Neural cell (in vitro differentiated cells): ENCODE measurements around the gene TTC34. TPM values are rescaled to one million over a fixed set of nuclear protein-coding genes. Genes with fewer than 3 reads are reported as not detected.

ENCODE experiments used
- H2AFZ ChIP-seq: fragments of 200-600, 300-800 bp; sonication (generic), shearing (Covaris generic); 2 replicates; pipeline ENCODE4 v1.6.0; 2014; ENCODE audit warnings: low read depth, mild to moderate bottlenecking, antibody characterized with exemption, low read length, moderate library complexity
- H3F3A ChIP-seq: fragments of 200-600 bp; shearing (Covaris generic); 2 replicates; pipeline ENCODE4 v1.6.1; 2016; ENCODE audit warnings: mild to moderate bottlenecking, moderate library complexity, mixed read lengths, antibody characterized with exemption, low read length; ENCODE audit not compliant: insufficient read depth, poor library complexity, severe bottlenecking
- H3K27ac ChIP-seq: fragments of 200-600, 300-800 bp; sonication (generic), shearing (Covaris generic); 2 replicates; pipeline ENCODE4 v1.5.1; 2014; ENCODE audit warnings: mild to moderate bottlenecking, low read length, moderate library complexity
- H3K27me3 ChIP-seq: fragments of 300-800, 200-600 bp; sonication (generic), shearing (Covaris generic); 2 replicates; pipeline ENCODE4 v1.6.0; 2014; ENCODE audit warnings: mild to moderate bottlenecking, low read depth, low read length, moderate library complexity; ENCODE audit not compliant: insufficient read depth
- H3K36me3 ChIP-seq: fragments of 300-800, 200-600 bp; sonication (generic), shearing (Covaris generic); 2 replicates; pipeline ENCODE4 v1.5.1; 2014; ENCODE audit warnings: mild to moderate bottlenecking, antibody characterized with exemption, low read length, moderate library complexity; ENCODE audit not compliant: insufficient read depth
- H3K4me2 ChIP-seq: fragments of 300-800, 200-600 bp; sonication (generic), shearing (Covaris generic); 2 replicates; pipeline ENCODE4 v1.6.0; 2014; ENCODE audit warnings: mild to moderate bottlenecking, low read length
- H3K4me3 ChIP-seq: fragments of 300-800, 200-600 bp; sonication (generic), shearing (Covaris generic); 2 replicates; pipeline ENCODE4 v1.5.1; 2014; ENCODE audit warnings: mild to moderate bottlenecking, low read length, moderate library complexity
- H3K79me2 ChIP-seq: fragments of 200-600 bp; shearing (Covaris generic); replicated peaks from 2 replicates; pipeline ENCODE4 v1.6.0; 2014; ENCODE audit warnings: mild to moderate bottlenecking, low read length, moderate library complexity; ENCODE audit not compliant: insufficient read depth
- H3K9ac ChIP-seq: fragments of 300-800, 200-600 bp; sonication (generic), shearing (Covaris generic); 2 replicates; pipeline ENCODE4 v1.6.1; 2016; ENCODE audit warnings: mild to moderate bottlenecking, low read length, mixed read lengths
- H3K9me2 ChIP-seq: fragments of 200-600 bp; shearing (Covaris generic); 2 replicates; pipeline ENCODE4 v1.6.1; 2016; ENCODE audit warnings: mild to moderate bottlenecking, low read length, mixed read lengths; ENCODE audit not compliant: insufficient read depth
- H3K9me3 ChIP-seq: fragments of 200-600, 300-800 bp; sonication (generic), shearing (Covaris generic); 2 replicates; pipeline ENCODE4 v1.6.1; 2016; ENCODE audit warnings: mild to moderate bottlenecking, mixed run types, low read length, moderate library complexity, mixed read lengths
- H4K20me1 ChIP-seq: fragments of 200-600 bp; shearing (Covaris generic); 2 replicates; pipeline ENCODE4 v1.6.1; 2016; ENCODE audit warnings: mild to moderate bottlenecking, mixed run types; ENCODE audit not compliant: insufficient read depth
- EP300 ChIP-seq: fragments of 450-650 bp; conservative IDR thresholded peaks from 2 replicates; pipeline ENCODE4 v1.6.1; 2014; ENCODE audit warnings: antibody characterized with exemption, mild to moderate bottlenecking, moderate library complexity; ENCODE audit not compliant: poor library complexity, severe bottlenecking
- EZH2 ChIP-seq: fragments of 200-600, 300-800 bp; shearing (Covaris generic), sonication (generic); IDR thresholded peaks from 2 replicates; pipeline ENCODE4 v1.6.1; 2014; ENCODE audit warnings: antibody characterized with exemption, low read length, borderline replicate concordance, mild to moderate bottlenecking; ENCODE audit not compliant: insufficient read depth, poor library complexity, severe bottlenecking
- MXI1 ChIP-seq: fragments of 450-650 bp; conservative IDR thresholded peaks from 2 replicates; pipeline ENCODE4 v1.6.1; 2014; ENCODE audit warnings: antibody characterized with exemption, mild to moderate bottlenecking; ENCODE audit not compliant: poor library complexity, severe bottlenecking
- POLR2AphosphoS5 ChIP-seq: IDR thresholded peaks from 2 replicates; pipeline ENCODE4 v1.6.1; 2012
- RAD21 ChIP-seq: fragments of 450-650 bp; conservative IDR thresholded peaks from 2 replicates; pipeline ENCODE4 v1.6.1; 2014; ENCODE audit warnings: antibody characterized with exemption, mild to moderate bottlenecking, moderate library complexity
- SMC3 ChIP-seq: fragments of 450-650 bp; conservative IDR thresholded peaks from 2 replicates; pipeline ENCODE4 v1.6.1; 2014; ENCODE audit warnings: antibody characterized with exemption, mild to moderate bottlenecking, moderate library complexity; ENCODE audit not compliant: poor library complexity
- TAF1 ChIP-seq: IDR thresholded peaks from 2 replicates; pipeline ENCODE4 v1.6.1; 2012; ENCODE audit warnings: low read depth
- polyA plus RNA-seq: library from polyadenylated mRNA; depleted of rRNA; stranded (reverse); fragments of >200 nt; gene quantifications from 2 replicates; pipeline ENCODE4 v1.2.3, GENCODE V29; 2014
- TF ChIP-seq, protein P1 (sequence below): IDR thresholded peaks from 2 replicates; pipeline ENCODE4 v1.6.1; 2012; ENCODE audit warnings: borderline replicate concordance
- TF ChIP-seq, protein P2 (sequence below): fragments of 450-650 bp; IDR thresholded peaks from 2 replicates; pipeline ENCODE4 v1.5.1; 2014; ENCODE audit warnings: antibody characterized with exemption, mild to moderate bottlenecking, moderate library complexity; ENCODE audit not compliant: poor library complexity, severe bottlenecking

The TTC34 gene
- polyA plus RNA-seq, 1 donor from 2014 or later: 0.05 TPM

DNA sequence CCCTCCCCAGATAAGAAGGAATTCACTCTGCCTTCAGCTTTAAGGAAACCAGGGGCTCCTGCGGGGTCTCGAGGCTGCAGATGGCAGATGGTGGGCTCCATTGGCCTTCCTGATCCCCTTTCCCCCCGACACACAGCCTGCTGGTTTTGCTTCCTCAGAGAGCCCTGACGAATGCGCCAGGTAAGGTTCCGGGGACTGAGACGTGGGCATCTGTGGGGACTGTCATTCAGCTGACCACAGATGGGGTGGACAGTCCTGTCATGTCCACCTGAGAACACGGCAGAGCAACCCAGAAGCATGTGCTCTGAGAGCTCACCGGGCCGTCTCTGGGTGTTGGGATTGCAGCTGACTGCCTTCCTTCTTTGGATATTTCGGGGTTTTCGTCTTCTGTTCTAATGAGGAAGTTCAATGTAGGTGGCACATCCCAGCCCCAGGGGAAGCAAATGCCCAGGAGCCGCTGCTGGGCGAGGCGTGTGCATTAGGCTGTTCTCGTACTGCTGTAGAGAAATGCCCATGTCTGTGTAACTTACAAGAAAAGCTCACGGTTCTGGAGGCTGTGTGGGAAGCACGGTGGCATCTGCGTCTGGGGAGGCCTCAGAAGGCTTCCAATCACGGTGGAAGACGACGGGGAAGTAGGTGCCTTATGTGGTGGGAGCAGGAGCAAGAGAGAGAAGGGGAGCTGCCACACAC, 22.6 kb upstream of the TTC34 start:
- no peaks in the 10 kb centered on the region for H4K20me1 ChIP-seq
- TF ChIP-seq TAF1 (no peak), EP300 (no peak), RAD21 (no peak), POLR2AphosphoS5 (no peak), EZH2 (no peak), MXI1 (no peak), SMC3 (no peak)
- TF ChIP-seq, protein P1, sequence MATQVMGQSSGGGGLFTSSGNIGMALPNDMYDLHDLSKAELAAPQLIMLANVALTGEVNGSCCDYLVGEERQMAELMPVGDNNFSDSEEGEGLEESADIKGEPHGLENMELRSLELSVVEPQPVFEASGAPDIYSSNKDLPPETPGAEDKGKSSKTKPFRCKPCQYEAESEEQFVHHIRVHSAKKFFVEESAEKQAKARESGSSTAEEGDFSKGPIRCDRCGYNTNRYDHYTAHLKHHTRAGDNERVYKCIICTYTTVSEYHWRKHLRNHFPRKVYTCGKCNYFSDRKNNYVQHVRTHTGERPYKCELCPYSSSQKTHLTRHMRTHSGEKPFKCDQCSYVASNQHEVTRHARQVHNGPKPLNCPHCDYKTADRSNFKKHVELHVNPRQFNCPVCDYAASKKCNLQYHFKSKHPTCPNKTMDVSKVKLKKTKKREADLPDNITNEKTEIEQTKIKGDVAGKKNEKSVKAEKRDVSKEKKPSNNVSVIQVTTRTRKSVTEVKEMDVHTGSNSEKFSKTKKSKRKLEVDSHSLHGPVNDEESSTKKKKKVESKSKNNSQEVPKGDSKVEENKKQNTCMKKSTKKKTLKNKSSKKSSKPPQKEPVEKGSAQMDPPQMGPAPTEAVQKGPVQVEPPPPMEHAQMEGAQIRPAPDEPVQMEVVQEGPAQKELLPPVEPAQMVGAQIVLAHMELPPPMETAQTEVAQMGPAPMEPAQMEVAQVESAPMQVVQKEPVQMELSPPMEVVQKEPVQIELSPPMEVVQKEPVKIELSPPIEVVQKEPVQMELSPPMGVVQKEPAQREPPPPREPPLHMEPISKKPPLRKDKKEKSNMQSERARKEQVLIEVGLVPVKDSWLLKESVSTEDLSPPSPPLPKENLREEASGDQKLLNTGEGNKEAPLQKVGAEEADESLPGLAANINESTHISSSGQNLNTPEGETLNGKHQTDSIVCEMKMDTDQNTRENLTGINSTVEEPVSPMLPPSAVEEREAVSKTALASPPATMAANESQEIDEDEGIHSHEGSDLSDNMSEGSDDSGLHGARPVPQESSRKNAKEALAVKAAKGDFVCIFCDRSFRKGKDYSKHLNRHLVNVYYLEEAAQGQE: no peak
- TF ChIP-seq, protein P2, sequence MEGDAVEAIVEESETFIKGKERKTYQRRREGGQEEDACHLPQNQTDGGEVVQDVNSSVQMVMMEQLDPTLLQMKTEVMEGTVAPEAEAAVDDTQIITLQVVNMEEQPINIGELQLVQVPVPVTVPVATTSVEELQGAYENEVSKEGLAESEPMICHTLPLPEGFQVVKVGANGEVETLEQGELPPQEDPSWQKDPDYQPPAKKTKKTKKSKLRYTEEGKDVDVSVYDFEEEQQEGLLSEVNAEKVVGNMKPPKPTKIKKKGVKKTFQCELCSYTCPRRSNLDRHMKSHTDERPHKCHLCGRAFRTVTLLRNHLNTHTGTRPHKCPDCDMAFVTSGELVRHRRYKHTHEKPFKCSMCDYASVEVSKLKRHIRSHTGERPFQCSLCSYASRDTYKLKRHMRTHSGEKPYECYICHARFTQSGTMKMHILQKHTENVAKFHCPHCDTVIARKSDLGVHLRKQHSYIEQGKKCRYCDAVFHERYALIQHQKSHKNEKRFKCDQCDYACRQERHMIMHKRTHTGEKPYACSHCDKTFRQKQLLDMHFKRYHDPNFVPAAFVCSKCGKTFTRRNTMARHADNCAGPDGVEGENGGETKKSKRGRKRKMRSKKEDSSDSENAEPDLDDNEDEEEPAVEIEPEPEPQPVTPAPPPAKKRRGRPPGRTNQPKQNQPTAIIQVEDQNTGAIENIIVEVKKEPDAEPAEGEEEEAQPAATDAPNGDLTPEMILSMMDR: no peak
- H2AFZ ChIP-seq: no peak overlapping the region

DNA sequence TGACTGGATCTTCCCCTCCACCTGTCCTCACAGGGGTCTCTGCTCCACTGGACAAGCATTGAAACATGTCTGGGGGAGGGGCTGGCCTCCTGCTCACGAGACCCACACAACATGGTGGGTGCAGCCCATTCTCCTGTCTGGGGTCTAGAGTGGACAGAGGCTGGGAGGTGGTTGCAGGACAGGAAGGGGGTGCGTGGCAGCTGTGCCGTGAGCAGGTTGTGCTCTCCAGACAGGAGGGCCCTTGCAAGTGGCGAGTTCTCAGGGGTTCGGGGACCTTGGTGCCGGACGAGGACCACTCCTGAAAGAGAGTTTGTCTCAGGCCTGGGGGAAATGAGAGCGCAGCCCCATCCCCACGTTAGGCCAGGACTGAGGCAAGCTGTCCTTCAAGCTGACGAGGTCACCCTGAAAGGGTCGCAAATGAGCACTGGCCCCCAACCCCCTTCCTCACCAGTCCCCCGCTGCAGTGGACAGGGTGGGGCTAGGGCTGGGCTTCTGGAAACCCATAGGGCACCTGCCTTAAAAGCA, 21.2 kb upstream of the TTC34 start:
- H3K4me2 ChIP-seq: no peak overlapping the region
- no peaks in the 10 kb centered on the region for H3F3A ChIP-seq
- H2AFZ ChIP-seq: no peak overlapping the region
- H4K20me1 ChIP-seq: no peaks in the 10 kb centered on the region
- no peaks in the 10 kb centered on the region for H3K27me3 ChIP-seq
- no peak overlapping the region for H3K4me3 ChIP-seq
- peaks cover 2% of the 10 kb centered on the region for H3K9me3 ChIP-seq
- TF ChIP-seq TAF1 (no peak), POLR2AphosphoS5 (no peak), EP300 (no peak)
- H3K36me3 ChIP-seq: no peaks in the 10 kb centered on the region
- no peak overlapping the region for H3K9ac ChIP-seq
- no peaks in the 10 kb centered on the region for H3K9me2 ChIP-seq
- no peaks in the 10 kb centered on the region for H3K79me2 ChIP-seq
- H3K27ac ChIP-seq: no peak overlapping the region

More for the DNA sequence above, 22.6 kb upstream of the TTC34 start:
- no peaks in the 10 kb centered on the region for H3K36me3 ChIP-seq
- H3K79me2 ChIP-seq: no peaks in the 10 kb centered on the region
- no peaks in the 10 kb centered on the region for H3F3A ChIP-seq
- H3K4me3 ChIP-seq: no peak overlapping the region
- H3K9me3 ChIP-seq: peaks cover 6% of the 10 kb centered on the region
- H3K27ac ChIP-seq: no peak overlapping the region
- no peaks in the 10 kb centered on the region for H3K27me3 ChIP-seq
- H3K9me2 ChIP-seq: no peaks in the 10 kb centered on the region
- H3K4me2 ChIP-seq: no peak overlapping the region
- no peak overlapping the region for H3K9ac ChIP-seq
